GM12874 (cell line): ENCODE measurements around the gene ITPRID2.

Experiments
- TF ChIP-seq, protein P1 (sequence below): IDR thresholded peaks from 2 replicates; pipeline ENCODE4 v1.5.1; 2011; ENCODE audit warnings: low read depth, mild to moderate bottlenecking, control low read depth, low read length, moderate library complexity; ENCODE audit not compliant: insufficient read depth

The ITPRID2 gene

DNA sequence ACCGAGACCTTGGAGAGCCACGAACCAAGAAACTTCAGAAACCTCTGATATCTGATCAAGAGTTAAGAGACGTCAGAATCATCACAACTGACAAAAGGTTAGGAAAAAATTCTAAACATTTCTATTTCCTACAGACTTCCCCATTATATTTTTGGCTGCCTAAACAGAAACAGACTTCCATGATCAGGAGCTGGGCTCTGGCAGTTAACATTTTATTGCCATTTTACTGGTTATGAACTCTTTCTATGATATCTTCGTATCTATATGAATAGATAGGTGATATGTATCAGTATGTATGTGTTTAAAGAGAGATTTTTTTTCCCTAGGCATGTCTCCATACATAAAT is 63.0 kb downstream of the ITPRID2 start:
- TF ChIP-seq, protein P1, sequence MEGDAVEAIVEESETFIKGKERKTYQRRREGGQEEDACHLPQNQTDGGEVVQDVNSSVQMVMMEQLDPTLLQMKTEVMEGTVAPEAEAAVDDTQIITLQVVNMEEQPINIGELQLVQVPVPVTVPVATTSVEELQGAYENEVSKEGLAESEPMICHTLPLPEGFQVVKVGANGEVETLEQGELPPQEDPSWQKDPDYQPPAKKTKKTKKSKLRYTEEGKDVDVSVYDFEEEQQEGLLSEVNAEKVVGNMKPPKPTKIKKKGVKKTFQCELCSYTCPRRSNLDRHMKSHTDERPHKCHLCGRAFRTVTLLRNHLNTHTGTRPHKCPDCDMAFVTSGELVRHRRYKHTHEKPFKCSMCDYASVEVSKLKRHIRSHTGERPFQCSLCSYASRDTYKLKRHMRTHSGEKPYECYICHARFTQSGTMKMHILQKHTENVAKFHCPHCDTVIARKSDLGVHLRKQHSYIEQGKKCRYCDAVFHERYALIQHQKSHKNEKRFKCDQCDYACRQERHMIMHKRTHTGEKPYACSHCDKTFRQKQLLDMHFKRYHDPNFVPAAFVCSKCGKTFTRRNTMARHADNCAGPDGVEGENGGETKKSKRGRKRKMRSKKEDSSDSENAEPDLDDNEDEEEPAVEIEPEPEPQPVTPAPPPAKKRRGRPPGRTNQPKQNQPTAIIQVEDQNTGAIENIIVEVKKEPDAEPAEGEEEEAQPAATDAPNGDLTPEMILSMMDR, result no peak

DNA sequence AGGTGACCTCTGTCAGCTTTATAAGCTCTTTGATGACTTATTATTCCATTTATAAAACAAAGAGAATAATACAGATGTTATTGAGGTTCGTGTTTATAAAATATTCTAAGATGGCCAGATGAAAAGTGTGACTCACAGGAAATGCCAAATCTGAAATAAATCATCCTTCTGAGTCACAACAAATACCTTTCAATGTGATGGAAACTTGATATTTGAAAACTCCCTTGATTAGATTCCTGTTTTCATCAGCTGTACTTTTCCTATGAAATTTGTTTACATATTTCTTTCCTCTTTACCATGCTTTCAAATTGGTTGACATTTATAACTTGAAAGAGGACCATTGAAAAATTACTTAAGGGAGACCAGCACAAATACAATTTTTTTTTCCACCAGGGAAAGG is 63.5 kb downstream of the ITPRID2 start:
- TF ChIP-seq, protein P1, result no peak

DNA sequence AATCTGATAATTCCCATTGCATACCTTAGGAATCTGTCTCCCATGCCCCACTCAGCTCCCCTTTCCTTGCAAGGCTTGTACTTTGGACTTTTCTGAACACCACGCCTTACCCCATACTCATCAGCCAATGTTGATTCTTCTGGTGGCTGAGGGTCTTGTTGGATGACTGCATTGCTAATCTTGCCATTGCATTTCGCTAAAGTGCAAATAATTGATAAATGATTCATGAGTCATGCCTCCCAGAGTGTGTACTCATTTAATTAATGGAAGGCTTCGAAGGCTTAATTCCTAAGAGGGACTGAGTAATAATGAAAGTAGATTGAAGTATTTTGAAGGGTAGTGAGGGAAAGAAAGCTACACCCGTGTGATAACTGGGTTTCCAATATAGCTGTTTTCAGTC is 66.1 kb downstream of the ITPRID2 start:
- TF ChIP-seq, protein P1, result no peak

DNA sequence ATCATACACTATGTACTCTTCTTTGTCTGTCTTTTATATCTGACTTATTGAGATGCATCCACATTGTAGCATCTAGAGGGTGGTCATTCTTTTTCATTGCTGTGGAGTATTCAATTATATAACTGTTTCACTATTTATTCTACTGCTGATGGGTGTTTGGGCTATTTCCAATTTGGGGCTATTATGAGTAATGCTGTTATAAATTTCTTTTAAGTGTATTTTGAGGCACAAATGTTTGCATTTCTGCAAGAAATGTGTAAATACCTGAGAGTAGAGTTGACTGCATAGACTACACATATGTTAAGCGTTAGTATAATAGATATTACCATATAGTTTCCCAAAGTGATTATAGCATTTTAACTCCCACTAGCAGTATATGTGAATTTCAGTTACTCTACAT is 67.2 kb downstream of the ITPRID2 start:
- TF ChIP-seq, protein P1, result no peak

DNA sequence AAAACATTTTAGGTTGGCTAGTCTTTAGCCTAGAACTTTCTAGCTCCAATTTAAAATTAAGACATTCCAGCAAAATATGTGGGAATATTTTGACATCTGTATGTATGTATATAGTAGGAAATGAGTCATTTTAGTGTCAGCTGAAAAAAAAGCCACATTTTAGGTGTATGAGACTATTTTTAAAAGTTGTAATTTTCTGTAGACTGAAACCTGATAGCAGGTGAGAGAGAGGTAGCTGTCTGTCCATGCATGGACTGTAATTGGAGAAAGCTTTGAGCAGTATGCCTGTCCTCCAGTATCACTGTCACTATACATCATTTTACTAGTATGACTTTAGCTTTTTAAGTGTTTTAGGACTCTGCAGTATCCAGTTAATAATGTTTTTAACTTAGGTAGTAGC is 68.0 kb downstream of the ITPRID2 start:
- TF ChIP-seq, protein P1, result no peak

DNA sequence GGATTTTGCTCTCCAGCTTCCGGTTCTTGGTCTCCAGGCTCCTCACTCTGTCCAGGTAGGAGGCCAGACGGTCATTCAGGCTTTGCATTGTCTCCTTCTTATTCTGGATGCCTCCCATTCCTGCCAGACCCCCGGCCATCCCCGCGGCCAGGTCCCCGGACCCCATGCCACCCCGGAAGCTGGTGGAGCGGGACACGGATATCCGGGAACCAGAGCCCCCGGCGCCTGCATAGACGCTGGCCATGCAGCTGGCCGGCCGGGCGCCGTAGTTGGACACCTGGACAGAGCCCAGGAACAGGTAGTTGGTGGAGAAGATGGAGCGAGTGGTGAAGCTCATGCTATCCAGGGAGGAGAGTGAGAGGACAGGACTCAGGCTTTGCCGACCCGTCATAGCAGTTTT is 70.6 kb downstream of the ITPRID2 start:
- TF ChIP-seq, protein P1, result no peak

DNA sequence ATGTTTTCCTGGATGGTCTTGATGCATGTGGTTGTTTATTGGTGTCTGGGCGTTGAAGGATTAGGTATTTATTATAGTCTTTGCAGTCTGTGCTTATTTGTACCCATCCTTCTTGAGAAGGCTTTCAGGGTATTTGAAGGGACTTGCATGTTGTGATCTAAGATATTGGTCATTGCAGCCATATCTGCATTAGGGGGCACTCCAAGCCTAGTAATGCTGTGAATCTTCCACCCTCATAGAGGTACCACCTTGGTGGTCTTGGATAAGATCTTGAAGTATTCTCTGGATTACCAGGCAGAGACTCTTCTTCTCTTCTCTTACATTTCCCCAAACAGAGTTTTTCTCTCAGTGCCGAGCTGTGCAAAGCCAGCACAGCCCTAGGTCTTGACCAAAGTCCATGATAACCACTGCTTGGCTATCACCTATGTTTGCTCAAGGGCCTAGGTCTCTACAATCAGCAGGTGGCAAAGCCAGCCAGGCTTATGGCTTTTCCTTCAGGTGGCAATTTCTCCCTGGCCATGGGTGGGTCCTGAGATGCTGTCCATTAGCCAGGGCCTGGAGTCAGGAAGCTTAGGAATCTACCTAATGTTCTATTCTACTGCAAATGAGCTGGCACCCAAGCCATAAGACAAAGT is 78.7 kb downstream of the ITPRID2 start:
- TF ChIP-seq, protein P1, result no peak
